H9 (cell line): ENCODE measurements around the gene IFI27. TPM values are rescaled to one million over a fixed set of nuclear protein-coding genes. Genes with fewer than 3 reads are reported as not detected.

Experiments
- DNase-seq: peaks from one replicate; pipeline ENCODE4 v3.0.0-alpha.2; 2017
- H2AFZ ChIP-seq: one replicate; pipeline ENCODE4 v1.6.1; 2013; ENCODE audit warnings: mild to moderate bottlenecking, low read length, control low read depth, moderate library complexity
- H2AK5ac ChIP-seq: 2 replicates; pipeline ENCODE4 v1.6.1; 2013; ENCODE audit warnings: low read length, control low read depth, mixed read lengths; ENCODE audit not compliant: insufficient read length
- H2BK120ac ChIP-seq: one replicate; pipeline ENCODE4 v1.6.1; 2013; ENCODE audit warnings: low read depth, mild to moderate bottlenecking, low read length, control low read depth, inconsistent platforms; ENCODE audit not compliant: poor library complexity, severe bottlenecking
- H2BK12ac ChIP-seq: 2 replicates; pipeline ENCODE4 v1.6.1; 2013; ENCODE audit warnings: low read length, control low read depth, mixed read lengths, low read depth; ENCODE audit not compliant: insufficient read length
- H2BK15ac ChIP-seq: 2 replicates; pipeline ENCODE4 v1.6.1; 2013; ENCODE audit warnings: low read depth, low read length, control low read depth
- H2BK20ac ChIP-seq: one replicate; pipeline ENCODE4 v1.6.1; 2013; ENCODE audit warnings: low read depth, mild to moderate bottlenecking, low read length, control low read depth, inconsistent platforms; ENCODE audit not compliant: poor library complexity, severe bottlenecking
- H2BK5ac ChIP-seq: 2 replicates; pipeline ENCODE4 v1.6.1; 2013; ENCODE audit warnings: low read length, control low read depth, mixed read lengths; ENCODE audit not compliant: insufficient read length
- H3K14ac ChIP-seq: 2 replicates; pipeline ENCODE4 v1.6.1; 2013; ENCODE audit warnings: low read length, control low read depth; ENCODE audit not compliant: insufficient read depth
- H3K18ac ChIP-seq: 2 replicates; pipeline ENCODE4 v1.6.1; 2013; ENCODE audit warnings: low read depth, mild to moderate bottlenecking, mixed read lengths, low read length, control low read depth; ENCODE audit not compliant: insufficient read length
- H3K23ac ChIP-seq: 2 replicates; pipeline ENCODE4 v1.6.1; 2013; ENCODE audit warnings: low read length, control low read depth, mixed read lengths, low read depth; ENCODE audit not compliant: insufficient read length
- H3K23me2 ChIP-seq: 2 replicates; pipeline ENCODE4 v1.6.1; 2013; ENCODE audit warnings: low read depth, mild to moderate bottlenecking, mixed read lengths, low read length, control low read depth; ENCODE audit not compliant: insufficient read length, poor library complexity, severe bottlenecking
- H3K27ac ChIP-seq: 2 replicates; pipeline ENCODE4 v1.5.1; 2013; ENCODE audit warnings: low read length, control low read depth, mixed read lengths, low read depth; ENCODE audit not compliant: insufficient read length
- H3K27me3 ChIP-seq: 2 replicates; pipeline ENCODE4 v1.6.1; 2013; ENCODE audit warnings: low read length, control low read depth, inconsistent platforms; ENCODE audit not compliant: insufficient read depth
- H3K4ac ChIP-seq: 2 replicates; pipeline ENCODE4 v1.6.1; 2013; ENCODE audit warnings: low read depth, mild to moderate bottlenecking, control low read depth, inconsistent platforms, low read length, moderate library complexity
- H3K4me1 ChIP-seq: 2 replicates; pipeline ENCODE4 v1.6.1; 2013; ENCODE audit warnings: low read length, control low read depth, inconsistent platforms; ENCODE audit not compliant: insufficient read depth
- H3K4me2 ChIP-seq: 2 replicates; pipeline ENCODE4 v1.6.1; 2013; ENCODE audit warnings: low read length, control low read depth, mixed read lengths; ENCODE audit not compliant: insufficient read length, insufficient read depth
- H3K56ac ChIP-seq: 2 replicates; pipeline ENCODE4 v1.6.1; 2013; ENCODE audit warnings: low read depth, mild to moderate bottlenecking, mixed read lengths, low read length, control low read depth; ENCODE audit not compliant: insufficient read length
- H3K79me1 ChIP-seq: 2 replicates; pipeline ENCODE4 v1.6.1; 2013; ENCODE audit warnings: low read depth, mild to moderate bottlenecking, moderate library complexity, low read length, control low read depth, inconsistent platforms; ENCODE audit not compliant: insufficient read depth, poor library complexity, severe bottlenecking
- H3K79me2 ChIP-seq: 2 replicates; pipeline ENCODE4 v1.6.1; 2013; ENCODE audit warnings: low read length, control low read depth, inconsistent platforms; ENCODE audit not compliant: insufficient read depth
- H3K9ac ChIP-seq: 2 replicates; pipeline ENCODE4 v1.6.1; 2013; ENCODE audit warnings: low read length, control low read depth, mixed read lengths; ENCODE audit not compliant: insufficient read length; ENCODE audit errors: extremely low read depth
- H3K9me3 ChIP-seq: one replicate; pipeline ENCODE4 v1.6.1; 2013; ENCODE audit warnings: low read depth, low read length, inconsistent platforms; ENCODE audit not compliant: control insufficient read depth
- H3T11ph ChIP-seq: one replicate; pipeline ENCODE4 v1.6.1; 2013; ENCODE audit warnings: mild to moderate bottlenecking, low read length, control low read depth, inconsistent platforms
- H4K20me1 ChIP-seq: one replicate; pipeline ENCODE4 v1.6.1; 2013; ENCODE audit not compliant: control insufficient read depth, insufficient read length, insufficient read depth
- H4K5ac ChIP-seq: 2 replicates; pipeline ENCODE4 v1.6.1; 2013; ENCODE audit warnings: low read depth, mild to moderate bottlenecking, mixed read lengths, low read length, control low read depth; ENCODE audit not compliant: insufficient read length
- H4K8ac ChIP-seq: replicated peaks from 2 replicates; pipeline ENCODE4 v1.6.1; 2013; ENCODE audit warnings: low read length, control low read depth, mixed read lengths, low read depth; ENCODE audit not compliant: insufficient read length
- H4K91ac ChIP-seq: 2 replicates; pipeline ENCODE4 v1.6.1; 2013; ENCODE audit warnings: low read depth, mild to moderate bottlenecking, moderate library complexity, mixed read lengths, low read length, control low read depth; ENCODE audit not compliant: insufficient read length
- H3K27ac Mint-ChIP-seq, 3 experiments: 2 replicates in 2 of 3; 3 replicates in 1 of 3; pipeline ENCODE4 v1.8.0; 2020 to 2021; ENCODE audit warnings: mixed read lengths in 3 of 3, mild to moderate bottlenecking in 1 of 3, moderate library complexity in 1 of 3
- H3K27me3 Mint-ChIP-seq: 2 replicates; pipeline ENCODE4 v1.8.0; 2021; ENCODE audit warnings: low read depth, mild to moderate bottlenecking, moderate library complexity, mixed read lengths
- H3K36me3 Mint-ChIP-seq, 3 experiments: 2 replicates in 2 of 3; 3 replicates in 1 of 3; pipeline ENCODE4 v1.8.0; 2020 to 2021; ENCODE audit warnings: low read depth in 3 of 3, mixed read lengths in 3 of 3; ENCODE audit not compliant: insufficient read depth in 1 of 3
- H3K4me1 Mint-ChIP-seq, 2 experiments: 2 replicates each; pipeline ENCODE4 v1.8.0; 2020; ENCODE audit warnings: mixed read lengths in 2 of 2
- H3K4me3 Mint-ChIP-seq, 2 experiments: 2 replicates in 1 of 2; 3 replicates in 1 of 2; pipeline ENCODE4 v1.8.0; 2020 to 2021; ENCODE audit warnings: mild to moderate bottlenecking in 2 of 2, mixed read lengths in 2 of 2, moderate library complexity in 1 of 2
- H3K9me3 Mint-ChIP-seq, 2 experiments: 2 replicates in 1 of 2; 3 replicates in 1 of 2; pipeline ENCODE4 v1.8.0; 2020; ENCODE audit warnings: mild to moderate bottlenecking in 2 of 2, mixed read lengths in 2 of 2, moderate library complexity in 1 of 2
- CTCF ChIP-seq: fragments of 200-600 bp; sonication (generic); conservative IDR thresholded peaks from 3 replicates; pipeline ENCODE4 v1.8.0; 2021; ENCODE audit warnings: antibody characterized with exemption, mild to moderate bottlenecking
- WGBS: extraction: QIAGEN DNeasy Blood & Tissue Kit; methylation state at CpG from one replicate; pipeline ENCODE4 v1.1.7; 2013; ENCODE audit warnings: missing lambda C conversion rate, low lambda C conversion rate, mixed read lengths; ENCODE audit not compliant: insufficient read length; ENCODE audit errors: extremely low coverage; 5-methylcytosine and 5-hydroxymethylcytosine counted together
- total RNA-seq: library from RNA; stranded (reverse); gene quantifications from 2 replicates; pipeline ENCODE4 v1.2.1, GENCODE V29; 2021

The IFI27 gene
- total RNA-seq, 1 experiment from 2014 or later, result 1.7 TPM

- H3K79me2 ChIP-seq, result peaks cover 45% of the 10 kb centered on the region
- no peak for DNase-seq
- no peak overlapping the region for H3K9ac ChIP-seq
- Mint-ChIP-seq H3K4me3 (no peak overlapping the region; a peak in 2 of 5 replicates), H3K9me3 (peaks cover 17 to 19% of the 10 kb centered on the region in 2 experiments), H3K27me3 (no peaks in the 10 kb centered on the region), H3K27ac (no peak overlapping the region), H3K36me3 (peaks cover 47 to 50% (median 49%) of the 10 kb centered on the region in 3 experiments), H3K4me1 (peaks cover 30 to 33% of the 10 kb centered on the region in 2 experiments)
- H4K5ac ChIP-seq, result no peak overlapping the region
- H2AFZ ChIP-seq, result no peak overlapping the region
- no peak overlapping the region for H3K56ac ChIP-seq
- no peak overlapping the region for H4K91ac ChIP-seq
- H3K9me3 ChIP-seq, result no peaks in the 10 kb centered on the region
- H3T11ph ChIP-seq, result no peak overlapping the region
- no peak overlapping the region for H4K8ac ChIP-seq
- TF ChIP-seq CTCF, result no peak
- no peak overlapping the region for H2BK20ac ChIP-seq
- no peak overlapping the region for H2BK12ac ChIP-seq
- H3K23ac ChIP-seq, result no peak overlapping the region
- peaks cover 4% of the 10 kb centered on the region for H4K20me1 ChIP-seq
- H2BK15ac ChIP-seq, result no peak overlapping the region
- no peak overlapping the region for H2AK5ac ChIP-seq
- H3K4me1 ChIP-seq, result peaks cover under 1% of the 10 kb centered on the region
- peaks cover 8% of the 10 kb centered on the region for H3K23me2 ChIP-seq
- H2BK5ac ChIP-seq, result no peak overlapping the region
- peaks cover 4% of the 10 kb centered on the region for H3K79me1 ChIP-seq
- no peak overlapping the region for H3K4me2 ChIP-seq
- no peak overlapping the region for H2BK120ac ChIP-seq
- no peak overlapping the region for H3K27ac ChIP-seq
- H3K4ac ChIP-seq, result no peak overlapping the region
- H3K18ac ChIP-seq, result no peak overlapping the region
- WGBS, result no CpG with 5 or more reads among the region's 7 CpGs
- H3K27me3 ChIP-seq, result no peaks in the 10 kb centered on the region
- H3K14ac ChIP-seq, result no peak overlapping the region
Measured at GRCh38 chr14:94077111-94077821, 33.3 kb upstream of the IFI27 start.
